Tibial nerve (tissue), 4 donors: ENCODE data around the gene NOXO1. TPM values are rescaled to one million over a fixed set of nuclear protein-coding genes. Genes with fewer than 3 reads are reported as not detected.

Experiments
- DNase-seq, 2 donors: peaks; one replicate each; pipeline ENCODE4 v3.0.0-alpha.2; 2019; ENCODE audit warnings: low spot score in 2 of 2
- H3K27ac ChIP-seq, 4 donors: fragments of 200-600 bp; sonication (generic) in 3 of 4; one replicate each; pipeline ENCODE4 v1.5.1; 2017 to 2019; ENCODE audit warnings: mild to moderate bottlenecking in 1 of 4
- H3K27me3 ChIP-seq, 2 donors: fragments of 200-600 bp; sonication (generic) in 1 of 2; one replicate each; pipeline versions ENCODE4 v1.5.1 to v1.6.0; 2017 to 2019
- H3K36me3 ChIP-seq, 3 donors: fragments of 200-600 bp; sonication (generic); one replicate each; pipeline ENCODE4 v1.5.1; 2018 to 2019
- H3K4me1 ChIP-seq, 4 donors: fragments of 200-600 bp; sonication (generic) in 3 of 4; one replicate each; pipeline ENCODE4 v1.5.1; 2017 to 2019
- H3K4me3 ChIP-seq, 4 donors: fragments of 200-600 bp; sonication (generic) in 3 of 4; one replicate each; pipeline ENCODE4 v1.5.1; 2017 to 2019; ENCODE audit warnings: mild to moderate bottlenecking in 1 of 4, moderate library complexity in 1 of 4
- H3K9me3 ChIP-seq, 4 donors: fragments of 200-600 bp; sonication (generic) in 3 of 4; one replicate each; pipeline ENCODE4 v1.5.1; 2017 to 2019
- EP300 ChIP-seq, 2 donors: sonication (generic); formaldehyde crosslinking; IDR thresholded peaks; one replicate each; pipeline ENCODE4 v1.6.1; 2017; ENCODE audit warnings: antibody characterized with exemption in 2 of 2, mild to moderate bottlenecking in 1 of 2
- POLR2A ChIP-seq, 2 donors: fragments of 450-650 bp; IDR thresholded peaks; one replicate each; pipeline ENCODE4 v1.6.1; 2017; ENCODE audit warnings: antibody characterized with exemption in 2 of 2, mild to moderate bottlenecking in 2 of 2, moderate library complexity in 2 of 2
- WGBS, 2 donors: methylation state at CpG; one replicate each; pipeline ENCODE4 v1.1.5; 2018; 5-methylcytosine and 5-hydroxymethylcytosine counted together
- total RNA-seq, 4 donors: library from RNA; depleted of rRNA; stranded (reverse); fragments of >200 nt; gene quantifications; one replicate each; pipeline ENCODE4 v1.1.0, GENCODE V29; 2016
- TF ChIP-seq, protein P1 (sequence below), 5 experiments: fragments of 200-600 bp in 3 of 5; fragments of 450-650 bp in 2 of 5; sonication (generic) in 3 of 5; IDR thresholded peaks; one replicate each; pipeline ENCODE4 v1.5.1; 2016 to 2019; ENCODE audit warnings: antibody characterized with exemption in 5 of 5, mild to moderate bottlenecking in 3 of 5, moderate library complexity in 2 of 5

The NOXO1 gene
- total RNA-seq, 4 donors from 2014 or later: 3.9 TPM; not detected in 3

DNA sequence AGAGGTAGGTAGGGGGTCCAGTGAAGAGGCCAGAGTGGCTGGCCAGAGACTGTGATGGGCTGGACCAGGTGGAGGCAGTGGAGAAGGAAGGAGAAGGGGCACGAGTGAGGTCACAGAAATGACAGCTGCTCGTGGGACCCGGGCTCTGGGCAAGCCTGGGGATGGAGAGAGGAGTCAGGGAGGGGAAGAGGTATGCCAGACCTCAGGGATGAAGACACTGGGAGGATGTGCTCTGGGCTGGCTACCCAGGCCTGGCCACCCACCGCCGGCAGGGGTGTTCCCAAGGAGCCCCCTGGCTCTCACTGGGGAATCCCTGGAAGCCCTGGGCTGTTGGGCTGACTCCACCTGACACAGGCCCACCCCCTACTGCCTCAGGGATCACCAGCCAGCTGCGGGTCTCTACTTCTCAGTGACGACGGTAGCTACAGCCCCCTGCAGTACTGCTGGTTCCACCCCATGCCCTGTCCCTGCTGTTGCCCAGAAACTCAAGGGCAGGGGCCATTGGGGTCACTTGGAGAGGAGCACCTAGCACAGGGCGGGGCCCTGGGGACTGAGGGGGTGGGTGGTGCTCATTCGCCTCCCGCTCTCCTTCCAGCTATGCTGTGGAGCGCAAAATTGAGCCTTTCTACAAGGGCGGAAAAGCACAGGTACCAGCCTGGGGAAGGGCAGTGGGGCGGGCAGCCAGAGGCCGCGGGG lies 7.7 kb downstream of the NOXO1 start:
- WGBS, 2 donors: 82 to 89% methylated on average over 15 to 16 of the region's 16 CpGs
- Histone ChIP-seq H3K4me1 (peaks cover 0 to 27% (median 20%) of the 10 kb centered on the region in 4 donors), H3K27ac (no peak overlapping the region), H3K36me3 (peaks cover 0 to 48% (median 36%) of the 10 kb centered on the region in 3 donors), H3K27me3 (peaks cover 0 to 12% of the 10 kb centered on the region in 2 donors), H3K4me3 (no peak overlapping the region), H3K9me3 (no peaks in the 10 kb centered on the region)
- no peak for DNase-seq
- TF ChIP-seq, protein P1, sequence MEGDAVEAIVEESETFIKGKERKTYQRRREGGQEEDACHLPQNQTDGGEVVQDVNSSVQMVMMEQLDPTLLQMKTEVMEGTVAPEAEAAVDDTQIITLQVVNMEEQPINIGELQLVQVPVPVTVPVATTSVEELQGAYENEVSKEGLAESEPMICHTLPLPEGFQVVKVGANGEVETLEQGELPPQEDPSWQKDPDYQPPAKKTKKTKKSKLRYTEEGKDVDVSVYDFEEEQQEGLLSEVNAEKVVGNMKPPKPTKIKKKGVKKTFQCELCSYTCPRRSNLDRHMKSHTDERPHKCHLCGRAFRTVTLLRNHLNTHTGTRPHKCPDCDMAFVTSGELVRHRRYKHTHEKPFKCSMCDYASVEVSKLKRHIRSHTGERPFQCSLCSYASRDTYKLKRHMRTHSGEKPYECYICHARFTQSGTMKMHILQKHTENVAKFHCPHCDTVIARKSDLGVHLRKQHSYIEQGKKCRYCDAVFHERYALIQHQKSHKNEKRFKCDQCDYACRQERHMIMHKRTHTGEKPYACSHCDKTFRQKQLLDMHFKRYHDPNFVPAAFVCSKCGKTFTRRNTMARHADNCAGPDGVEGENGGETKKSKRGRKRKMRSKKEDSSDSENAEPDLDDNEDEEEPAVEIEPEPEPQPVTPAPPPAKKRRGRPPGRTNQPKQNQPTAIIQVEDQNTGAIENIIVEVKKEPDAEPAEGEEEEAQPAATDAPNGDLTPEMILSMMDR (IDR thresholded peaks at IDR 0.05): no peak
- TF ChIP-seq POLR2A (IDR thresholded peaks at IDR 0.05) (no peak), EP300 (IDR thresholded peaks at IDR 0.05) (no peak)

DNA sequence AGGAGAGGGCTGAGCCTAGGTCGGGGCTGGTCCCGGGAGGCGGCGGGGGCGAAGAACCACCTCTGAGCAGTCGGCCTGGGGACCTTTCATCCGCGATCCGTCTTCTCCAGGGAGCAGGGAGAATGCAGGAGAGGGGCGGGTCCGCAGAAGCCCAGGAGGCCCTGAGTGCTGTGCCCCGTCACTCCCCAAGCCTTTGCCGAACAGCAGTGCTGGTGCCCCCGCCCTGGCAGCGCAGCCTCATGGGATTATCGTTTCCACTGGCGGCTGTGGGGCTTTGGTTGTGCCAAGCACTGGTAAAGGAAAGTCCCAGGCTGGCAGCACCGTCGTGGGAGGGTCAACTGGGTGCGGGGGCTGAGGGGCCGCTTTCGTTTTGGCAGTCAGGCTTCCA lies 8.8 kb downstream of the NOXO1 start:
- Histone ChIP-seq H3K27ac (peak overlapping the region in 3 of 4 donors; percentile 90 to 95 (median 92)), H3K27me3 (peaks cover 0 to 5% of the 10 kb centered on the region in 2 donors), H3K4me3 (peak overlapping the region; percentile 77 to 100 (median 84)), H3K9me3 (no peaks in the 10 kb centered on the region), H3K4me1 (peaks cover 0 to 27% (median 20%) of the 10 kb centered on the region in 4 donors), H3K36me3 (peaks cover 0 to 37% (median 26%) of the 10 kb centered on the region in 3 donors)
- 4% methylated on average over 15 to 17 of the region's 22 CpGs for WGBS, 2 donors
- TF ChIP-seq POLR2A (IDR thresholded peaks at IDR 0.05) (no peak), EP300 (IDR thresholded peaks at IDR 0.05) (no peak)
- TF ChIP-seq, protein P1 (IDR thresholded peaks at IDR 0.05): no peak
- DNase-seq: no peak

GRCh38 chr16:1971796-1972489 lies 9.3 kb downstream of the NOXO1 start, which contains the start of gene TBL3:
Gene TBL3 (plus strand): TSS chr16:1972053. CDS start chr16:1972165, 112 bp downstream.
- Histone ChIP-seq H3K27me3 (no peaks in the 10 kb centered on the region), H3K9me3 (no peaks in the 10 kb centered on the region), H3K4me3 (peak within 1 kb of the TSS; percentile 77 to 100 (median 84)), H3K4me1 (peaks cover 0 to 27% (median 20%) of the 10 kb centered on the region in 4 donors), H3K36me3 (peaks cover 0 to 31% (median 22%) of the 10 kb centered on the region in 3 donors), H3K27ac (peak within 1 kb of the TSS; percentile 71 to 95 (median 91))
- TF ChIP-seq, protein P1 (IDR thresholded peaks at IDR 0.05): peak in 2 of 5 experiments; percentile 49 to 73
- TF ChIP-seq POLR2A (IDR thresholded peaks at IDR 0.05) (peak; percentile 93 to 97), EP300 (IDR thresholded peaks at IDR 0.05) (peak; percentile 92 to 100)
- WGBS, 2 donors: 1% methylated on average over 29 to 45 of the region's 78 CpGs
- DNase-seq: peak; percentile 85 to 87

- Histone ChIP-seq H3K9me3 (no peaks in the 10 kb centered on the region), H3K36me3 (no peaks in the 10 kb centered on the region), H3K4me1 (peaks cover 0 to 38% (median 34%) of the 10 kb centered on the region in 4 donors), H3K27me3 (no peaks in the 10 kb centered on the region), H3K4me3 (no peak overlapping the region), H3K27ac (no peak overlapping the region)
- WGBS, 2 donors: 84 to 86% methylated on average over 35 to 37 of the region's 41 CpGs
- TF ChIP-seq POLR2A (IDR thresholded peaks at IDR 0.05): no peak
- no peak for TF ChIP-seq EP300 (IDR thresholded peaks at IDR 0.05)
- TF ChIP-seq, protein P1 (IDR thresholded peaks at IDR 0.05): no peak
- DNase-seq: no peak
These were observed 12.9 kb downstream of the NOXO1 start for GRCh38 chr16:1968146-1968953.
